ENCODE data around the gene DOHH.
A peak's percentile ranks its signal among the peaks of the same experiment; 100 is the strongest.
"Not testable (repeated sequence)": the region's sequence is repeated elsewhere in the genome, so short reads cannot be mapped to it uniquely, and the experiment has no call there.

The DOHH gene

GRCh38 chr19:3452171-3452941 is 48.1 kb downstream of the DOHH start:
- no peak for TF ChIP-seq CTCF (conservative IDR thresholded peaks at IDR 0.05; ENCODE audit: control insufficient read depth, insufficient read depth, low read depth, low read length)
- DNase-seq (ENCODE audit: low read depth): no peak
- H3K4me3 ChIP-seq (ENCODE audit: control insufficient read depth, low read depth, low read length): no peak overlapping the region

GRCh38 chr19:3451451-3451866 is 49.0 kb downstream of the DOHH start:
- H3K4me3 ChIP-seq (ENCODE audit: control insufficient read depth, low read depth, low read length): no peak overlapping the region
- DNase-seq (ENCODE audit: low read depth): no peak
- TF ChIP-seq CTCF (conservative IDR thresholded peaks at IDR 0.05; ENCODE audit: control insufficient read depth, insufficient read depth, low read depth, low read length): no peak

- no peak for TF ChIP-seq CTCF (conservative IDR thresholded peaks at IDR 0.05; ENCODE audit: control insufficient read depth, insufficient read depth, low read depth, low read length)
- DNase-seq (ENCODE audit: low read depth): peak; percentile 100
- no peak overlapping the region for H3K4me3 ChIP-seq (ENCODE audit: control insufficient read depth, low read depth, low read length)
Measured at GRCh38 chr19:3450796-3451411, 49.6 kb downstream of the DOHH start.

GRCh38 chr19:3448616-3449334 is 51.7 kb downstream of the DOHH start:
- no peak for TF ChIP-seq CTCF (conservative IDR thresholded peaks at IDR 0.05; ENCODE audit: control insufficient read depth, insufficient read depth, low read depth, low read length)
- no peak for DNase-seq (ENCODE audit: low read depth)
- H3K4me3 ChIP-seq (ENCODE audit: control insufficient read depth, low read depth, low read length): no peak overlapping the region

- DNase-seq (ENCODE audit: low read depth); H3K4me3 ChIP-seq (ENCODE audit: control insufficient read depth, low read depth, low read length): not testable (repeated sequence)
Measured at GRCh38 chr19:3446657-3447056, 53.8 kb downstream of the DOHH start.

GRCh38 chr19:3444695-3445234 is 55.7 kb downstream of the DOHH start:
- no peak for DNase-seq (ENCODE audit: low read depth)
- TF ChIP-seq CTCF (conservative IDR thresholded peaks at IDR 0.05; ENCODE audit: control insufficient read depth, insufficient read depth, low read depth, low read length): no peak
- no peak overlapping the region for H3K4me3 ChIP-seq (ENCODE audit: control insufficient read depth, low read depth, low read length)
